Measurements from ENCODE around the gene DNAJC3.

DNA sequence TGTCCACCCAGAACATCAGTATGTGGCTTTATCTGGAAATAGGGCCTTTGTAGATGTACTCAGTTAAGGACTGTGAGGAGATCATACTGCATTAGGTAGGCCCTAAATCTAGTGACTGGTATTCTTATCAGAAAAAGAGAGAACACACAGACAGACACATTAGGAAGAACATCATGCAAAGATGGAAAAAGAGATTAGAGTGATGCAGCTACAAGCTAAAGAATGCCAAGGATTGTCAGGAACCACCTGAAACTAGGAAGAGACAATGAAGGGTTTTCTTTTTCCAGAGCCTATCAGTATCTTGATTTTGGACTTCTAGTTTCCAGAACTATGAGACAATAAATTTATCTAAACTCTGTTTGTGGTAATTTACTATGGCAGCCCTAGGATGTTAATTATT, 17.4 kb upstream of the DNAJC3 start:
- TF ChIP-seq, protein P1, sequence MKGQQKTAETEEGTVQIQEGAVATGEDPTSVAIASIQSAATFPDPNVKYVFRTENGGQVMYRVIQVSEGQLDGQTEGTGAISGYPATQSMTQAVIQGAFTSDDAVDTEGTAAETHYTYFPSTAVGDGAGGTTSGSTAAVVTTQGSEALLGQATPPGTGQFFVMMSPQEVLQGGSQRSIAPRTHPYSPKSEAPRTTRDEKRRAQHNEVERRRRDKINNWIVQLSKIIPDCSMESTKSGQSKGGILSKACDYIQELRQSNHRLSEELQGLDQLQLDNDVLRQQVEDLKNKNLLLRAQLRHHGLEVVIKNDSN (IDR thresholded peaks at IDR 0.05; ENCODE audit: borderline replicate concordance, low read depth): no peak
- TF ChIP-seq TCF12 (IDR thresholded peaks at IDR 0.05): no peak
- no peak for TF ChIP-seq RFX5 (IDR thresholded peaks at IDR 0.05; ENCODE audit: low read length)
- TF ChIP-seq, protein P2, sequence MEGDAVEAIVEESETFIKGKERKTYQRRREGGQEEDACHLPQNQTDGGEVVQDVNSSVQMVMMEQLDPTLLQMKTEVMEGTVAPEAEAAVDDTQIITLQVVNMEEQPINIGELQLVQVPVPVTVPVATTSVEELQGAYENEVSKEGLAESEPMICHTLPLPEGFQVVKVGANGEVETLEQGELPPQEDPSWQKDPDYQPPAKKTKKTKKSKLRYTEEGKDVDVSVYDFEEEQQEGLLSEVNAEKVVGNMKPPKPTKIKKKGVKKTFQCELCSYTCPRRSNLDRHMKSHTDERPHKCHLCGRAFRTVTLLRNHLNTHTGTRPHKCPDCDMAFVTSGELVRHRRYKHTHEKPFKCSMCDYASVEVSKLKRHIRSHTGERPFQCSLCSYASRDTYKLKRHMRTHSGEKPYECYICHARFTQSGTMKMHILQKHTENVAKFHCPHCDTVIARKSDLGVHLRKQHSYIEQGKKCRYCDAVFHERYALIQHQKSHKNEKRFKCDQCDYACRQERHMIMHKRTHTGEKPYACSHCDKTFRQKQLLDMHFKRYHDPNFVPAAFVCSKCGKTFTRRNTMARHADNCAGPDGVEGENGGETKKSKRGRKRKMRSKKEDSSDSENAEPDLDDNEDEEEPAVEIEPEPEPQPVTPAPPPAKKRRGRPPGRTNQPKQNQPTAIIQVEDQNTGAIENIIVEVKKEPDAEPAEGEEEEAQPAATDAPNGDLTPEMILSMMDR (IDR thresholded peaks at IDR 0.05): no peak
- TF ChIP-seq, protein P3, sequence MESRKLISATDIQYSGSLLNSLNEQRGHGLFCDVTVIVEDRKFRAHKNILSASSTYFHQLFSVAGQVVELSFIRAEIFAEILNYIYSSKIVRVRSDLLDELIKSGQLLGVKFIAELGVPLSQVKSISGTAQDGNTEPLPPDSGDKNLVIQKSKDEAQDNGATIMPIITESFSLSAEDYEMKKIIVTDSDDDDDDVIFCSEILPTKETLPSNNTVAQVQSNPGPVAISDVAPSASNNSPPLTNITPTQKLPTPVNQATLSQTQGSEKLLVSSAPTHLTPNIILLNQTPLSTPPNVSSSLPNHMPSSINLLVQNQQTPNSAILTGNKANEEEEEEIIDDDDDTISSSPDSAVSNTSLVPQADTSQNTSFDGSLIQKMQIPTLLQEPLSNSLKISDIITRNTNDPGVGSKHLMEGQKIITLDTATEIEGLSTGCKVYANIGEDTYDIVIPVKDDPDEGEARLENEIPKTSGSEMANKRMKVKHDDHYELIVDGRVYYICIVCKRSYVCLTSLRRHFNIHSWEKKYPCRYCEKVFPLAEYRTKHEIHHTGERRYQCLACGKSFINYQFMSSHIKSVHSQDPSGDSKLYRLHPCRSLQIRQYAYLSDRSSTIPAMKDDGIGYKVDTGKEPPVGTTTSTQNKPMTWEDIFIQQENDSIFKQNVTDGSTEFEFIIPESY (IDR thresholded peaks at IDR 0.05; ENCODE audit: borderline replicate concordance, low read depth): no peak
- no peak for TF ChIP-seq ELF1 (IDR thresholded peaks at IDR 0.05)
- no peak for TF ChIP-seq JUND (IDR thresholded peaks at IDR 0.05)
